Activated T-helper 2 cell treated with anti-CD3 and anti-CD28 coated beads, Interferon-gamma antibody, Interleukin-2, Interleukin-4, amounts not matched to agents 10 μg/mL and 5 μg/mL and 100 μg/mL, durations not matched to agents 14 hours and 24 hours and 36 hours (primary cell): Measurements from ENCODE around the gene GABRB2. TPM values are rescaled to one million over a fixed set of nuclear protein-coding genes. Genes with fewer than 3 reads are reported as not detected.

ENCODE experiments used
- DNase-seq: peaks from one replicate; pipeline ENCODE4 v3.0.0; 2021; ENCODE audit warnings: low spot score
- H3K27ac Mint-ChIP-seq: one replicate; pipeline ENCODE4 v1.8.0; 2021; ENCODE audit warnings: mixed read lengths
- H3K27me3 Mint-ChIP-seq: one replicate; pipeline ENCODE4 v1.8.0; 2021; ENCODE audit warnings: low read depth, mixed read lengths
- H3K36me3 Mint-ChIP-seq: one replicate; pipeline ENCODE4 v1.8.0; 2021; ENCODE audit warnings: low read depth, mixed read lengths
- H3K4me1 Mint-ChIP-seq: one replicate; pipeline ENCODE4 v1.8.0; 2021; ENCODE audit warnings: low read depth, mixed read lengths
- H3K4me3 Mint-ChIP-seq: one replicate; pipeline ENCODE4 v1.8.0; 2021; ENCODE audit warnings: low read depth, mild to moderate bottlenecking, moderate library complexity, mixed read lengths
- H3K9me3 Mint-ChIP-seq: one replicate; pipeline ENCODE4 v1.8.0; 2021; ENCODE audit warnings: mixed read lengths
- intact Hi-C: fragments of 100-400 bp; cut with micrococcal nuclease; formaldehyde crosslinking; loops from one replicate; pipeline ENCODE4 v1.15.1; 2023
- total RNA-seq: library from RNA; stranded (reverse); gene quantifications from 2 replicates; pipeline ENCODE4 v1.2.3, GENCODE V29; 2022

The GABRB2 gene
- total RNA-seq, 1 donor from 2014 or later, result not detected

DNA sequence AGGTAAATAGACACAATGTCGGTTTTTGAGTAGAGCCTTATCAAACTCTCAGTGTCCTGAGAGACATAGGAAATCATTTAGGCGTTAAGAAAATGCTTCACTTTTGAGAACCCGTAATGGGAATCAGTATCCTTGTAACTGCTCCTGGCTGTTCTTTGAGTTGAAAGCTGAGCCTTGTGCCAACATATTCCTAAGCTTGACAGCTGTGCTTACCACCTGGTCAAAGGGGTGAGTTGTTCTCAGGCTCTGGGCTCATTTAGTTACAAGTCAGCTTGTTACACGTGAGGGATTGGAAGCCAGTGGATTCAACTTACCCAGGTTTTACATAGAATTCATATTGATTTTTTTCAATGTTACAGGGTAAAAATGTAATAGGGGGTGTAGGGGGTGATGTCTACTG lies 145.9 kb downstream of the GABRB2 start:
- DNase-seq, result no peak
- H3K4me3 Mint-ChIP-seq, result no peak overlapping the region
- no peak overlapping the region for H3K27ac Mint-ChIP-seq
- H3K9me3 Mint-ChIP-seq, result no peaks in the 10 kb centered on the region
- H3K36me3 Mint-ChIP-seq, result no peaks in the 10 kb centered on the region
- intact Hi-C loops, result no loop called here
- H3K27me3 Mint-ChIP-seq, result no peaks in the 10 kb centered on the region
- H3K4me1 Mint-ChIP-seq, result no peaks in the 10 kb centered on the region

DNA sequence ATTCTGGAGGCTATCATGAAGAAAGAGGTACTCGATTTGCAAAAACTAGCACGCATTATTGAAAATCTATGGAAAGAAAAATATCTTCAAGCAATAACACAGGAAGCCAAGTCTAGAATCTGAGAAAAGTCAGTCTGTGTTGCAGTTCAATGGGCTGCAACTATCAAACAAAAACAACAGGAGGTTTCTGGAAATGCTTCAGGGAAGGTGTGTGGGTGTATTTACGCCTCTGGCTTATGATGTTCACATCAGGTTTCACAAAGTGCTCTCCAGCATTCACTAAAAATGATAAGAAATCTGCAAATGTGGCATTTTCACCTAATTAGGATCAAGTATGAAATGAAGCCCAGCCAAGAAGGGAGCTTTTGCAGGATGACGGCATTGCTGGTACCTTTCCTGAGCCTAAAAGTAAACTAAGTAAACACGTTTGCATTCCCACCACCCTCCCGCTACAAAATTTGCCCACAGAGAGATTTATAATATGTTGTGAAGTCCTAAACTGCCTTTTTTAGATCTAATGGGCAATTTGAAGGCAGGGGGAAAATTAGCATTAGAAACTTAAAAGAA lies 146.4 kb downstream of the GABRB2 start:
- H3K36me3 Mint-ChIP-seq, result no peaks in the 10 kb centered on the region
- H3K4me3 Mint-ChIP-seq, result no peak overlapping the region
- no peaks in the 10 kb centered on the region for H3K9me3 Mint-ChIP-seq
- no peak overlapping the region for H3K27ac Mint-ChIP-seq
- H3K27me3 Mint-ChIP-seq, result no peaks in the 10 kb centered on the region
- no peaks in the 10 kb centered on the region for H3K4me1 Mint-ChIP-seq
- intact Hi-C loops, result no loop called here
- DNase-seq, result no peak

DNA sequence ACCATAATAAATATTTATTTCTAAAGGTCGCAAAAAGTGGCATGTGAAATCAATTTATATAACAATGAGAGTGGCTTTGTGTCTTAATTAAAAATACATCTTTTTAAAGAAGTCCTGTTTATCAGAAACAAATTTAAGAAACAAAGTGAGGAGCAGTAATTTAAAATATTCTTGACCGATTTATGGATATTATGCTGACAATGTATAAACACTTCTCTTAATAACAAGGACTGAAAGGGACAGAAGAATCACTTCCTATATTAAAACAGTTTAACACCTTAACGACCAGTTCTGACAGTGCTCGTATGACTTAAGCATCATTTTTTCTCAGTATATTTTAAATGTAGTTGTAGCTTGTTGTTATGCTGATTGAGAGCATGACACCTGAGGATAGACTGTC lies 149.1 kb downstream of the GABRB2 start:
- H3K4me1 Mint-ChIP-seq, result no peaks in the 10 kb centered on the region

DNA sequence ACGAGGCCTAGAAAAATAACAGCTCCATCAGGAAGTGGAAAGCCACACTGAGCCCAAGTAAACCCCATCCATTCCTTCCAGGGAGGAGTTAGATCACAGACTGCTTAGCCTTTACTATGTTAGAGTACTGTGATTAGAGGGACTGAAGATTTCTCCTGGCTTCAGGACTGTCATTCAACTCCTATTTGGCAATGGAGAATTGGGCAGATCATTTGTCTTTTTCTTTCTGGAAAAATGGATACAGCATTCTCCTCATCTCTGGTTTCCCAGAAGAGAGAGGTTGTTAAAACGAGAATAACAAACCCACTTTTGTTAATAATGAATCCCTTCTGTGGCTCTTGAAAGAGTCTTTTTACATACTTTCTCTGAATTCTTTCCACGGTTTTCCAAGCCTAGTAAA lies 150.4 kb downstream of the GABRB2 start:
- H3K36me3 Mint-ChIP-seq, result no peaks in the 10 kb centered on the region
- H3K27ac Mint-ChIP-seq, result no peak overlapping the region
- no peaks in the 10 kb centered on the region for H3K9me3 Mint-ChIP-seq
- no peak for DNase-seq
- no peaks in the 10 kb centered on the region for H3K4me1 Mint-ChIP-seq
- H3K27me3 Mint-ChIP-seq, result no peaks in the 10 kb centered on the region
- intact Hi-C loops, result no loop called here
- H3K4me3 Mint-ChIP-seq, result no peak overlapping the region

More for the DNA sequence above, 149.1 kb downstream of the GABRB2 start:
- Mint-ChIP-seq H3K27ac (no peak overlapping the region), H3K36me3 (no peaks in the 10 kb centered on the region), H3K27me3 (no peaks in the 10 kb centered on the region), H3K9me3 (no peaks in the 10 kb centered on the region), H3K4me3 (no peak overlapping the region)
- intact Hi-C loops, result no loop called here
- DNase-seq, result no peak

DNA sequence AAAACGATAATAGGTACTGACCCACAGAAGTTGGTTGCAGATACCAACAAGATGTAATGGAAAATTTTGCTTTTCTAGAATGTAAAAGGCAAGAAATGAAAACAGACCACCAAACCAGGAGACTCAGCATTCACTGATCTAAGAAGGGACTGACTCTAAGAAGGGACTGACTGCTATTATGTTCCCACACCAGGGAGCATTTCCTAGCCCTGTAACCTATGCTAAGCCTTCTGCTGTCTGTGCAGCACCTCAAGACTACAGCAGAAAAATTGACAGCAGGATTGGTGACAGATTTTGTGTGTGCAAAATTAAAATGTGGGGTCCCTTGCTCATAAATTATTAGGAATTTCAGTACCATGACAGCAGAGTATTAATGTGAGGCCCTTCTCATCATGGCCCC lies 154.8 kb downstream of the GABRB2 start:
- H3K36me3 Mint-ChIP-seq, result no peaks in the 10 kb centered on the region
- no peaks in the 10 kb centered on the region for H3K27me3 Mint-ChIP-seq
- intact Hi-C loops, result no loop called here
- H3K4me3 Mint-ChIP-seq, result no peak overlapping the region
- no peaks in the 10 kb centered on the region for H3K4me1 Mint-ChIP-seq
- no peaks in the 10 kb centered on the region for H3K9me3 Mint-ChIP-seq
- no peak for DNase-seq
- no peak overlapping the region for H3K27ac Mint-ChIP-seq

DNA sequence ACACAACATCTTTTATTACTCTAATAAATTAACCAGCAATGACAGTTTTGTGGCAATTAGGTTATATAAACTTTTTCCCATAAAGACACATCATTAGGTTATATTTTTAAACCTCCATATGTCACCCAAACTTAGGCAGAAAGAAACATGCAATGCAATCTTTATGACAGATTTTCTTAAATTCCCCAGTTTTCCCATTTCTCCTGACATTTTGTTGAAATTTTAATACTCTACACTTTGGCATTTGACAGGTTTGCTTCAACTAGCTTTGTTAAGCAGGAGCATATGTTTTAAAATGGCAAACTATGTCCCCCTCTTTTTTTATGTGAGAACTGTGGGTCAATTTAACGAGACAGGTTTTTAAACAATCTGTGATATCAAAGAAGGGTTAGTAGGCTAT lies 155.5 kb downstream of the GABRB2 start:
- Mint-ChIP-seq H3K4me1 (no peaks in the 10 kb centered on the region), H3K9me3 (no peaks in the 10 kb centered on the region), H3K27ac (no peak overlapping the region), H3K36me3 (no peaks in the 10 kb centered on the region), H3K27me3 (no peaks in the 10 kb centered on the region), H3K4me3 (no peak overlapping the region)
- no peak for DNase-seq
- intact Hi-C loops, result no loop called here

DNA sequence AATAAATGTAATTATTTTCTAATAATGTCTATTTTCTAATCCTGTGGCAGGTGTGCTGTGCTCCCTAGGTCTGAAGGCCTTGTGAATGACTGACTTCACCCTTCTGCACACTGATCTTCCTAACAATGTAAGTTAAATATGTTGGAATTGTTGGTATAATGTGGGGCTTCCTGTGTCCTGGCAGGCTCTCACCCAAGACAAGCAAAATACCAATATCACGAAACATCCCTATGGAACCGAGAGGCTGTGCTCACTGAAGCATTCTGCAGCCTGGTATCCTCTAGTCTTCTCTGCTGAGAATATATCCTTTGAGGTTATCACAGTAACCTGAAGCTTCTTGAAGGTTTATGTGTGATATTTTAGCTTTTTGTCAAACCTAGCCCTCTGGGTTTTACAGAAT lies 159.4 kb downstream of the GABRB2 start:
- no peak for DNase-seq
- Mint-ChIP-seq H3K27ac (no peak overlapping the region), H3K4me1 (no peaks in the 10 kb centered on the region), H3K27me3 (no peaks in the 10 kb centered on the region), H3K36me3 (no peaks in the 10 kb centered on the region), H3K4me3 (no peak overlapping the region), H3K9me3 (no peaks in the 10 kb centered on the region)
- intact Hi-C loops, result no loop called here

DNA sequence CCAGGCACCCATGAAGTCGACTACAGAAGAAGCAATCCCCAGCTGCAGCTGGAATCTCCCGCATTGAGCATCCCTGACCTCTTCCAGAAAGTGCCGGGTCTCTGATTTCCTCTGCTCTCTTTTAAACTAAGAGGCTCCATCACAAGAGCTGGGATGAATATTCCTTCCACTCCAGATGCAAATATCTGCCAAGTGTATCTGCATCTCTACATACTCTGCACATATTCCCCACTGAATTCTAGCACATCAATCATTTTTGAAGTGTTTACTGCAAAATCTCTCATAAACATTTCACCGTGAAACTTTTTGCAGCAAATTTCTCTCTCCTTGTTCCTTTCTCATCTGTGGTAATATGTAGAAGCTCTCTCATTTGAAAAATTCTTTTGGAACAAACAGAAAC lies 161.5 kb downstream of the GABRB2 start:
- H3K4me1 Mint-ChIP-seq, result no peaks in the 10 kb centered on the region
- DNase-seq, result no peak
- no peaks in the 10 kb centered on the region for H3K36me3 Mint-ChIP-seq
- H3K9me3 Mint-ChIP-seq, result no peaks in the 10 kb centered on the region
- H3K4me3 Mint-ChIP-seq, result no peak overlapping the region
- H3K27ac Mint-ChIP-seq, result no peak overlapping the region
- no peaks in the 10 kb centered on the region for H3K27me3 Mint-ChIP-seq
- intact Hi-C loops, result no loop called here

DNA sequence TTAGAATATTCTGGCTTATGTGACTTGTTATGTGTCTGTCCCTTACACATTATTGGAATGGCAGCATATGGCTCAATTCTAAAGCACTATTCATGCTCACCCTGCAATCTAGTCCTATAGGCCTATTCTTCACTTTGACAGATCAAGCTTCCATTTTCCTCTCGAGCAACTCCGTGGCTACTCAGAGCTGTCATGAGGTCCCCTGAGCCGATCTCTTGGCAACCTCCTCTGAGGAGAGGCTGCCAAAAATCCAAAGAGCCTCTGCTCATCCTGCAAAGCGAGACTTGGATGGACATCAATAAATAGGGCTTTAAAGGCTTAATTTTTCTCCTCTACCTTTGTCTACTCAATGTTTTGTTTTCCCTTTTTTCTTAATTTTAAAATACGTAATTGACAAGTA lies 163.8 kb downstream of the GABRB2 start:
- no peaks in the 10 kb centered on the region for H3K27me3 Mint-ChIP-seq
- no peaks in the 10 kb centered on the region for H3K36me3 Mint-ChIP-seq
- DNase-seq, result no peak
- no peak overlapping the region for H3K4me3 Mint-ChIP-seq
- no peak overlapping the region for H3K27ac Mint-ChIP-seq
- intact Hi-C loops, result no loop called here
- H3K4me1 Mint-ChIP-seq, result no peaks in the 10 kb centered on the region
- no peaks in the 10 kb centered on the region for H3K9me3 Mint-ChIP-seq

DNA sequence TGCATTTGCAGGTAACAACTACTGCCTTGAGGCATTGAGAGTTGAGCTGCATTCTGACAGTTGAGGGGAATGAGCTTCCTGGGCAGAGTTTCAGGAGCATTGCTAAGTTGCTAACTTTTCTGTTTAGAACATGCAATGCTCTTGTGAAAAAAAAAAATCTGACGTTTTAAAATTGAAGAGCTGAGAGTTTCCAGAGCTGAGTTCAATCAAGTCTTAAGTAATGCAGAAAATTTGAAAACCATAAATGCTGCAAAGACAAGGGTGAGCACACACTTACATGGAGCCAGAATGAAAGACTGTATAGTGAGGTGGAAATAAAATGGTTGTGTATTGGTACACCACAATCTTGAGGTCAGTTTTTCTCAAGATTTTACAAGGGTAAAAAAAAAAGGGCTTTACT lies 166.0 kb downstream of the GABRB2 start:
- intact Hi-C loops, result no loop called here
- Mint-ChIP-seq H3K9me3 (no peaks in the 10 kb centered on the region), H3K27ac (no peak overlapping the region), H3K4me1 (no peaks in the 10 kb centered on the region), H3K4me3 (no peak overlapping the region), H3K36me3 (no peaks in the 10 kb centered on the region), H3K27me3 (no peaks in the 10 kb centered on the region)
- DNase-seq, result no peak

DNA sequence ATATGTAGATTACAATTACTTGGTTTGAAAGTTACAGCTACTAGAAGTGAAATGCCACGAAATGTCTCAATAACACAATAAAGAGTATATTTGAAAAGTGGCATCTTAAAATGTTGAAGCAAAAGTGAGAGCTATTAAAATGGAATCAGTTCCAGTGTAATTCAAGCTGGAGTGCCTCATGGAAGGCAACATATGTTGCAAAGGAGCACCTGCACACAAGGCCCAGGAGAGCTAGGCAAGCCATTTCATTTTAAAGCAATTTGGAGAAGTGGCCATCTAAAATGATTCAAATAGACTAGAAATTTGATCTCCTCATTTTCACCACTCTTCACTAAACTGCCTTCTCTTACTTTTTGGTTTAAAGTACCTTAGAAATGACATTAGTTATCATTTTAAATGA lies 167.8 kb downstream of the GABRB2 start:
- Mint-ChIP-seq H3K4me3 (no peak overlapping the region), H3K36me3 (no peaks in the 10 kb centered on the region), H3K4me1 (no peaks in the 10 kb centered on the region), H3K27ac (no peak overlapping the region), H3K9me3 (no peaks in the 10 kb centered on the region), H3K27me3 (no peaks in the 10 kb centered on the region)
- DNase-seq, result no peak
- intact Hi-C loops, result no loop called here

DNA sequence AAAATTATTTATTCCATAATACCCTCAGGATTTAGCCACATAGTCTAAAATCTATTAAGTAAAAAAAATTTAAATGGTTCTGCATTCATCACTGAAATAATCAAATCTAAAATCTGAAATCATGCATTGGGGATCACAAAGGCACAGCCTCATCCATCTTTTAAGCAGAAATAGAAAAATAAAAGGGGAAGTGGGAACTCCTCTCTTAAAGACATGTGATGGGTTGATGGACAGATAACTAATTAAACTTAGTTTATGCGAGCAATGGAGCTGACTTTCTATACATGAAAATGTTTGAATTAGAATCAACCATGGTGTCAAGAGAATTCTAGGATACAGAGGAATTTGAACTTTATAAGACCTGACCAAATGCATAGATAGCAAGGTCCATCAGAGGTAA lies 170.5 kb downstream of the GABRB2 start:
- Mint-ChIP-seq H3K27me3 (no peaks in the 10 kb centered on the region), H3K36me3 (no peaks in the 10 kb centered on the region), H3K9me3 (no peaks in the 10 kb centered on the region), H3K27ac (no peak overlapping the region), H3K4me3 (no peak overlapping the region), H3K4me1 (no peaks in the 10 kb centered on the region)
- intact Hi-C loops, result no loop called here
- DNase-seq, result no peak

DNA sequence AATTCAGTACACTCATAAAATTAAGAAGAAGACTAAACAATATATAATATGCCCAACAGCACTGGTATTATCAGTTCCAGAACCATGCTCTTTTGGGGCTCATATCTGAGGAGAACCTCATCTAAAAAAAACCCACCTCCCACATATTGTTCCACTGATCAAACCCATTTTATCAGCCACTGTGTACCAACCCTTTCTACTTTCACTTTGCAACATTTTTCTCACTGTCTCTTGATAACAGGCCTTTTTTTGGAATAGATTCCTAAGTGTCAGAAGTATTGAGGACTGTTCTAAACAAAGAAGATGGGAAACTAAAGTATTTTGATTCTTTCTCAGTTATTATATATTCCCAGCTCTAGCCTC lies 173.2 kb downstream of the GABRB2 start:
- Mint-ChIP-seq H3K4me3 (no peak overlapping the region), H3K36me3 (no peaks in the 10 kb centered on the region), H3K27ac (no peak overlapping the region), H3K9me3 (no peaks in the 10 kb centered on the region), H3K27me3 (no peaks in the 10 kb centered on the region), H3K4me1 (no peaks in the 10 kb centered on the region)
- intact Hi-C loops, result no loop called here
- no peak for DNase-seq

DNA sequence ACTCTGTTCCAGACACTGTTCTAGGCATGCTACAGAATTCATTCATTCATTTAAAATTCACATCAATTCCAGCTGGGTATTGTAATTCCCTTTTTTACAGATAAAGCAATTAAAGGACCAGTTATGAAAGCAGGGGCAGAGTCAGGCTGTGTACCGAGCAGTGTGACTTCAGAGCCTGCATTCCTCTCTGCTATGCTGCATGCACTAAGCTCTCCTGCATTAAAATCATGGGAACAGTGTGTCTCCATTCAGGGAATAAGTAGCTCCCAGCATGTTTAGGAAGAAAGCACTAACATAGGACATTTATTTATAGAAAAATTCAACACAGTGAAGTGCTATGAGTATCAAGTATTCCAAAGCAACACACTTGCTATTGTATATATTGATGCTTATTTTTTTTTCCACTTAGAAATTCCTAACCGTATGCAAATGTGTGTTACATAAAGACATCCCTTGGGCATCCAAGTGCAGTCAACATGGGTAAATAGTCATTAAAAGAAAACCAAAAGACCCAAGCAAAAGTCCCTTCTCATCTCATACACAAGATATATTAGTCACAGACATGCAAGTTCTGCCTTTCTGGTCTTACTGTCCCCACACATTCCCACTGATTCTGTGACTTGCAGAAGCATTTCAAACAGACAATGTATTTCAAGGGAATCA lies 173.7 kb downstream of the GABRB2 start:
- intact Hi-C loops, result no loop called here
- no peak overlapping the region for H3K4me3 Mint-ChIP-seq
- no peak overlapping the region for H3K27ac Mint-ChIP-seq
- no peaks in the 10 kb centered on the region for H3K9me3 Mint-ChIP-seq
- DNase-seq, result no peak
- H3K27me3 Mint-ChIP-seq, result no peaks in the 10 kb centered on the region
- H3K4me1 Mint-ChIP-seq, result no peaks in the 10 kb centered on the region
- no peaks in the 10 kb centered on the region for H3K36me3 Mint-ChIP-seq
